GM15510 (cell line): ENCODE data around the gene MIOX.
A peak's percentile ranks its signal among the peaks of the same experiment; 100 is the strongest.

Experiments used
- POLR2A ChIP-seq: IDR thresholded peaks from 3 replicates; pipeline ENCODE4 v1.6.1; 2011; ENCODE audit warnings: borderline replicate concordance; ENCODE audit not compliant: insufficient read length; ENCODE audit errors: extremely low read depth

The MIOX gene

DNA sequence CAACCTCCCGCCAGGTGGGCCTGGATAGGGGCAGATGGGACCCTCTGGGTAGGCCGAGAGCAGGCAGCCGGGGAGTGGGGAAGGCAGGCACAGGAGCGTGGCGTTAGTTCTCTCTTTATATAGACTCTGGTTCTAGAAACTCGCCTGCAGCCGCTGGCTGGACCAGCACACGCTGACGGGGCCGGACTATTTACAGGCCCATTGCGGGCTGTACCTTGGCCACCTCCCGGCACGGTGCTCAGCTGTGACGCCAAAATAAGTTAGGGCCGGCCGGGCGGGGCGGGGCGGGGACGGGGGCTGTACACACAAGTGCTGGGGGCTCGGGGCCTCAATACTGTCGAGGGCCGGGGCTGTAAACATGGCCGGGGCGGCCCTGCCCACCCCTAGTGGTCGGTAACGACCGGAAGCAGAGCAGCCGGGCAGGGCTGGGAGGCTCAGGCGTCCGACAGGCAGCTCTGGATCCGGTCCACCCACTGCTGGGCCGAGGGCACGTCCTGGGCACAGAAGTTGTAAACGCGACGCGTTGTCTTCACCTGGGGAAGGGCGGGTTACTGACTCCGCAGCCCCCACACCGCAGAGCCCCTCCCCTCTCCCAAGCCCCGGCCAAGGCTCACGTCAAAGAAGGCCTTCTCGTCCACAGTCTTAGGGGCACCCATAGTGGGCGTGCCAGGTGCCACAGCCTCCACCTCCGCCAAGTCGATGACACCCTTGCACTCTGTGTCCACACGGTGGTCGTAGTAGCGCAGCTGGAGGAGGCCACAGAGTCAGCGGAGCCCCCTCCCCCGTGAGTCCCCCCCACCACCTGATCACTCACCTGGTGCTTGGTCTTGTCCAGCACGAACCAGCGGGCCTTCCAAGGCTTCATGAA is 39.7 kb upstream of the MIOX start:
- TF ChIP-seq POLR2A, result no peak

DNA sequence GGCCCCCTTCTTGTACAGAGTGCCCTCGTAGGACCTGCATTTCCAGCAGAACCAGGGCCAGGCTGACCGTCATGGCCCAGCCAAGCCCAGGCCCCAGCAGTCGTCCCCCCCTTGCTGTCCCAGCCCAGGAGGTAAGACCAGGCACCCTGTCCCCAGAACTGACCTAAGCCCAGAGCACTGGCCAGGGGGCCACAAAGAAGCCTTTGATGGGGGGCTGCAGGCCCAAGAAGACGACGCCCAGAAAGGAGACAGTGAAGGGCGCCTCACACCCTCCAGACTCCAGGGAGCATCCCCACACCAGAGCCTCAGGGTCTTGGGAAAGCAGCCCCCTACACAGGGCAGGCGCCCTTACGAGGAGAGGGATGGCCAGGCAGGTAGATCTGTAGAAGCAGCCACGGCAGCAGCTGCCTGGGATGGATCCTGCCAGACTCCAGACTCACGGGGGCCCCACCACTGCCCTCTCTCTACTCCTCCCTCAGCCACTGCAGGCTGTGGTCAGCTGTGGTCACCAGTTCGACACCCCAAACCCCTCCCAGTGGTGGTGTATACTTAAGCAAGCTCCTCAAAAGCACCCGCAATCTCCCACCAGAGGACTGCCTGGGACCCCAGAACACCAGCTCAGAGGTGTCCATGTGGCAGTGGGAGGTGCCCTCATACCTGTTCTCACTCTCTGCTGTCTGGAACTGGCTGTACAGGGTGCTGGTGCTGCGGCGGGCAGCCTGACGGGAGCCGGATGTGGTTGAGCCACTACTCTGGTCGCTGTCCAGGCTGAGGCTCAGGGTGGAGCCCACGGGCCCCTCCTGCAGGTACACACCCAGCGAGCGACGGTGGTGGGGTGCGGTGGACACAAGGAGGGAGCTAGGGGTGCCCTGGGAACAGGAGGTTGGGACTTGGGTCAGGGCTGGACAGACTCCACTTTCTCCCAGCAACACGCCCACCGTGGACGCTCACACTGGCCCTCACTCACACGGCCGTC is 38.8 kb upstream of the MIOX start:
- no peak for TF ChIP-seq POLR2A

DNA sequence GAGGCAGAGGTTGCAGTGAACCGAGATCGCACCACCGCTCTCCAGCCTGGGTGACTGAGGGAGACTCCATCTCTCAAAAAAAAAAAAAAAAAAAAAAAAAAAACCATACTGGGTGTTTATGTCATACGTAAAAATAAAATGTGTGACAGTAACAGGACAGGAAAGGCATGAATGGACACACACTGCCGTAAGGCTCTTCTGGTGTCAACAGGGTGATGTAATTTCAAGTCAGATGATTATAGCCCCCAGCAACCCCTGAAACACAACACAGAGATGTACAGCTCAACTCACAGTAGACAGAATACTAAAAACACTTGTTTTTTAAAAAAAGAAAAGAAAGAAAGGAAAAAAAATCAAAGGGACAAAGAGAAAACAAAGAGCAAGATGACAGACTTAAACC is 34.0 kb upstream of the MIOX start:
- TF ChIP-seq POLR2A, result no peak

DNA sequence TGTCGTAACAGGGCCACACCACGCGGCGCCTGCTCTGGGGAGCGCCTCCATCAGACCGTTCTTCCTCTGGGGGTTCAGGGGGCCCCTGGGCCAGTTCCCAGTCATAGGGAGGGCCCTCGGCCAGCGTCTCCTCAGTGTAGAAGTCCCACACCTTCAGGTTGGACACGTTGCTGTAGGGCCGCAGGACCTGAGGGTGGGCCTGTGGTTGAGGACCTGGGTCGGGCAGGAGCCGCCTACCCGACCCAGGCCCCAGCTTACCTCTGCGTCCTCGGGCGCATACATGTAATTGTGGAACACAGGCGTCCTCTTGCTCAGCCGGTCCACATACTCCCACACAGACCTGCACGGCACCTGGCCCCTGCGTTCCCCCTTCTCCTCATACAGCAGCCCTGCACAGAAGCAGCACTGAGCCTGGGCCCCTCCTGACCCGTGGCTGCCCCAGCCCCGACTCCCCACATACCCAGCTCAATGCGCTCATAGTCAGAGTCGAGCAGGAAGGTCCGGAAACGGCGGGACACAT is 32.0 kb upstream of the MIOX start:
- no peak for TF ChIP-seq POLR2A

DNA sequence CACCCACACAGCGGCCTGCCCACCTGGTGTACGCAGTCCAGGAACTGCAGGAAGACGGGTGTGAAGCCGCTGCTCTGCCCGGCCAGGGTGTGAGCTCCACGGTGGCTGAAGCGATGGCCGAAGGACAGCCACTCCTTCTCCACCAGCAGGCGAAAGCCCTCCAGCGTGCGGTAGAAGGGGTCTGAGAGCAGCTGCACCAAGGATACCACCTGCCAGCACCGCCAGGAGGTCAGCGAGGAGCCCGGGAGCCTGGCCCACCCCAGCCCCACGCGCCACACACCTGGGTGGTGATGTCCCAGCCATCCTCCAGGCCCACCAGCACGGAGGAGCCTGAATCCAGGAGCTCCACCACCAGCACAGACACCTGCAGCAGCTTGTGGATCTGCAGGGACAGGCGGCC is 31.5 kb upstream of the MIOX start:
- TF ChIP-seq POLR2A, result no peak

DNA sequence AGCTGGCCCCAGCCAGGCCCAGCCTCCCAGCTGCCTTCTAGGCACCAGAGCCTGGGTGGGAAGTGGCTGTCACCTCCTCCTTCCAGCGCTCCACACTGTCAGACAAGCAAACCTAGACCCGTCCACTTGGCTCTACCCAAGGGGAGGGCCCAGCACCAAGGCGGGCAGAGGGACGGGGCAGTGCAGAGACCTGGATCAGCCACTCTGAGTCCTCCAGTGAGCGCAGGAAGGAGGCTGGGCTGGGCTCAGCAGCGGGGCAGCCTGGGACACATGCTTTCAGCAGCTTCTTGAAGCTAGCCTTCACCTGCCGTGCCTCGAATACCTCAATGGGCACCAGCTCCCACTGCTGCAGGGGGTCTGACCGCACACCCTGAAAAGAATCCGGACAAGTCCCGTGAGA is 30.6 kb upstream of the MIOX start:
- TF ChIP-seq POLR2A, result no peak

GRCh38 chr22:50456466-50457234 is 30.0 kb upstream of the MIOX start:
- TF ChIP-seq POLR2A, result peak; percentile 14

- TF ChIP-seq POLR2A, result no peak
These were observed 27.6 kb upstream of the MIOX start for GRCh38 chr22:50459016-50459415.

DNA sequence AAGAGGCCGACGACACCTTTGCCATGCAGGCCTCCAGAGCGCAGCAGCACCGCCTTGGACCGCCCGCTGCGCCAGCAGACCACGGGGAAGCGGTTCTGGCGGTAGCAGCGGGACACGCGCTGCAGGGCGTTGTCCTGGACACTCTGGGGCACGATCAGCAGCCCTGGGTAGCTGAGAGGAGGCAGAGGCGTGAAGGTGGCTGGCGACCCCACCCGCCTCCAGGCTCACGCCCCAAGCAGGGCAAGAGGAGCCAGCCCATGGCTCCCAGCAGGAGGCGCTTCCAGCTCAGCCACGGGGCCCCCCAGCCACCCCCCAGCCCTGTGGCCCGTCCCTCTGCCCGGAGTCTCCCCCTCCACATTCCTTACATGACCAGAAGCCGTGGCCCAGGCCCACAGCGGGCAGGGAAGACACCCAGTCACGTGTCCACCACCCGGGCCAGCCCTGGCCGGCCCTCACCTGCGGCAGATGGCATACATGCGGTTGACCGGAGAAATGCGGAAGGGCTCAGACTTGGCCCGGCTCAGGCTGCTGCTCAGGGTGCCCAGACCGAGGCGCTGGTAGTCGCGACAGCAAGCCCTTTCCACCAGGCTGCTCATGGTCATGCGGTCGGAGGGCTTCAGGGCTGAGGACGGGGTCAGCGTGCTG is 27.0 kb upstream of the MIOX start:
- TF ChIP-seq POLR2A, result no peak

GRCh38 chr22:50460938-50461337 is 25.7 kb upstream of the MIOX start:
- no peak for TF ChIP-seq POLR2A

DNA sequence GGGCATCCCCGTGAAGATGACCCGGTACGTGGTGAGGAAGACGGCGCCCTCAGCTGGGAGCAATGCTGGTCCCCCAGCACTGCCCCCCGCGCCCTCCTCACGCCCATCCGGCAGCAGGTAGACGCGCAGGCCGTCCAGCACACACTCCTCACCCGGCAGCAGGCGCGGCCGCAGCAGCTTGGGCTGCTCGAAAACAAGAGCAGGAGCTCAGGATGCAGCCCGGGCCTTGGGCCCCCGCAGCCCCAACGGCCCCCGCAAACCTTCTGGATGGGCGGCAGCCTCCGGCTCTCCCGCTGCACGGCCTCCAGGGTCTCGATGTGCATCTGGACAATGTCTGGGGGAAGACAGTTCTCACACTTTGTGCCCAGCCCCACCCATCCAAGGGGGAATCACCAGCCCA is 25.1 kb upstream of the MIOX start:
- no peak for TF ChIP-seq POLR2A

DNA sequence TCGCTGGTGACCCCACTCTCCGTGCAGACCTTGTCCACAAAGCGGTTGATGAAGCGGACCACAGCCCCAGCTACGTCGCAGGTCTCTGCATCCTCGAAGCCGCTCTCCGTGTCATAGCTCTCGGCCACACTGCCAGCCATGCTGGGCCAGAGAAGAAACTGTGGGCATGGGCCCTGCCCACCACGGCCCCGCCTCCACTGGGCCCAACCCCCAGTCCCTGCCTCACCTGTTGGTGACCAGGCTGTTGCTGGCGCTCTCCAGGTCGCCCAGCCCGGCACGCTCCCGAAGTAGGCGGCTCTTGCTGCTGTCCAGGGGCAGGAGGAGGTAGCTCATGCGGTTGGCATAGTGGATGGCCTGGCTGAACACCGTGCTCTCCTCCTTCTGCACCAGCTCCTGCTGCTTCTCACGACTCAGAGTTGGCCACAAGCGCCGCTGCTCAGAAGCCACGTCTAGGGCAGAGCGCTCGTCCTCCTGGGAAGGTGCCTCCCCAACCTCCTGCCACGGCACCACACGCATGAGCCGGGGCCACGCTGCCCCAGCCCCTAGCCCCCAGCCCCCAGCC is 24.6 kb upstream of the MIOX start:
- TF ChIP-seq POLR2A, result no peak

GRCh38 chr22:50463188-50463900 is 23.3 kb upstream of the MIOX start:
- no peak for TF ChIP-seq POLR2A
